Stimulated activated CD4-positive, alpha-beta T cell treated with anti-CD3 and anti-CD28 coated beads, Interleukin-4, amount 100 ng/mL, for 24 hours (primary cell): Measurements from ENCODE around the gene PAPOLG.
"Not testable (repeated sequence)": the region's sequence is repeated elsewhere in the genome, so short reads cannot be mapped to it uniquely, and the experiment has no call there.

Experiments
- DNase-seq: peaks from one replicate; pipeline ENCODE4 v3.0.0-alpha.2; 2020

The PAPOLG gene

DNA sequence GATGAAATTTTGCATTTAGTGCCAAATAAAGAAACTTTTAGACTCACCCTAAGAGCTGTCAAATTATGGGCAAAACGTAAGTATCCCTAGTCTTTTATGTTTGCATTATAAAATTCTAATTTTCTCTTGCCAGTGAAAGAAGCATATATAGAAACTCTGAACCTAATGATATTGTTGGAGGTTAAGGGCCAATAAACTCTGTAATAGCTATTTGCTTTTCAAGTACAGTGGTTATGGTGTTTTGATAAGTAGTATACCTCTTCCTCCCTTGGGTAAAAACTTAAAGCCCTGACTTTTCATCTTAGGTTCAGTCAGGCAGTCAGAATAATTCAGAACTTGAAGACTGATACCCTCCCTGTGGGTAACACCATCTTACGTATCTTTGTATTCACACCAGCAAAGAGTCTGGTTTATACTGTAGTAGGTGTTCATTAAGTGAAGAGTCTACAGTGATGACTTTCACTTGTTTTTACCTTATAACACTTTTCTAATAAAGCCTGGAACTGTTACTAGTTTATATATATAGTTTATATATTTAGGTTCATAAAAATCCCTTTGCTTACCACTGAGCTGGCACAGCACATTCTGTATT lies 19.1 kb downstream of the PAPOLG start:
- no peak for DNase-seq

DNA sequence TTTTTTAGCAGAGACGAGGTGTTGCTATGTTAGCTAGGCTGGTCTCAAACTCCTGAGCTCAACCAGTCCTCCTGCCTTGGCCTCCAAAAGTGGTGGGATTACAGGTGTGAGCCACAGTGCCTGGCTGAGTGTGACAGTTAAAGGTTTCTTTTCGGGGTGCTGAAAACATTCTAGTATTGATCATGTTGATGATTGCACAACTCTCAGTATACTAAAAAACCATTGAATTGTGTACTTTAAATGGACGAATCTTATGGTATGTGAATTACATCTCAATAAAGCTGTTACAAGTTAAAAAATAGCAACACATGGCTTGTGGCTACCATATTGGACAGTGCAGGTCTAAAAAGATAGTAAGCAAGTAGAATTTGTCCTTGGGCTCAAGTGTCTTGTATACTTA lies 22.3 kb downstream of the PAPOLG start:
- no peak for DNase-seq

DNA sequence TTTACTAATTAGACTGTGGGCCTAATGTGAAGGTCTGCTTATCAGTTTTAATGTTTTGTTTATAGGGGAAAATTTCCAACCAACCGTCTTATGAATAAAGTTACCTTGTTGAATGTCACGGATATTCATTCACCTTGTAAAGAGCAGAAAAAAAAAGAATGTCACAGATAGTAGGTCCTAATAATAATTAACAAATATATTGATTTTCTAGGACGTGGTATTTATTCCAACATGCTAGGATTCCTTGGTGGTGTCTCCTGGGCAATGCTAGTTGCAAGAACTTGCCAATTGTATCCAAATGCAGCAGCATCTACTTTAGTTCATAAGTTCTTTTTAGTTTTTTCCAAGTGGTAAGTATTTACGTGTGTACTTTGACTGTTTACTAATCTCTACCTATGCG lies 23.4 kb downstream of the PAPOLG start:
- no peak for DNase-seq

DNA sequence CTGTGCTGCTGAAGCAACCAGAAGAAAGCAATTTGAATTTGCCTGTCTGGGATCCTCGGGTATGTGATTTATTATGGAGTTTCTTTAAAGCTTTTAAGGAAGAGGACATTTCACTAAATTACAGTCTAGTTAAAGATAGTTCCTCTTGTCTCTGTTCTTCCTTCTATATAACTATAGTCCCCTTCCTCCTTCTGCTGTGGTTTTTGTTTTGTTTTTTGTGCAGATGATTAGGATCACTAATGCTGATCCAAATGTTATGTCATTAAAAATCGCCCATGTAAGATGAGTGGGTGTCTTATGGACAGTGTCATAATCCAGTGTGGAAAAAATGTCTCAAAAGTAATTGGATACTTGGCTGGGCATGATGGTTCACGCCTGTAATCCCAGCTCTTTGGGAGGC lies 24.7 kb downstream of the PAPOLG start:
- no peak for DNase-seq

DNA sequence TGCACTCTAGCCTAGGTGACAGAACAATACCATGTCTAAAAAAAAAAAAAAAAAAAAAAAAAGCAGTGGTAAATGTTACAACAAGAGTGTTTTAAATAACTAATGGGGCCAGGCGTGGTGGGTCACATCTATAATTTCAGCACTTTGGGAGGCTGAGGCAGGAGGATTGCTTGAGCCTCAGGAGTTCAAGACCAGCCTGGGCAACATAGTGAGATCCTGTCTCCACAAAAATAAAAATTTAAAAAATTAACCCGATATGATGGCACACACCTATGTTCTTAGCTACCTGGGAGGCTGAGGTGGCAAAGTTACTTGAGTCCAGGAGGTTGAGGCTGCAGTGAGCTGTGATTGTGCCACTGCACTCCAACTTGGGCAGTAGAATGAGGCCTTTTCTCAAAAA lies 37.1 kb downstream of the PAPOLG start:
- DNase-seq: no peak

DNA sequence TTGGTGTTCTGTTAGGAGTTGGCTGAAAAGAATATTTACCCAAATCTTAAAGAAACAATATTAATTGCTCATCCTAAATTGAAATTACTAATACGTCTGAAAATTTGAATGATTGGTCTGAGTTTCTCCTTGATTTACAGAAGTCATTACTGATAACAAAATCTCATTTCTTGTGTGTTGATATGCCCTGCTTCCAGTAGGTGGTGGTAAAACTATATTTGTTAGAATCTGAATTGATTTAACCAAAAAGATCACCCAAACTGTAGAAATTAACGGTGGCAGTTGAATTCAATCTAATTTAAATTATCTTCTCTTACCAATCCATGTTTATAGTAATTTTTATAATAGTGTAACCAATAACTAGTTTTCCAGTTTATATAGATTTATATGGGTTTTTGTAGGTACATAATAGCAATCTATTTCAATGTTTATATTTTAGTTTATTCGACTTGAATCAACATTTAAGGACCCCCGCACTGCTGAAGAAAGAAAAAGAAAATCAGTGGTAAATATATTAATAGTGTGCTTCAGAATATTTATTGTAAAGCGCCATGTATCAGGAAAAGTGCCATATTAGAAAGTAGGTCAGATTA lies 38.3 kb downstream of the PAPOLG start:
- DNase-seq: no peak

DNA sequence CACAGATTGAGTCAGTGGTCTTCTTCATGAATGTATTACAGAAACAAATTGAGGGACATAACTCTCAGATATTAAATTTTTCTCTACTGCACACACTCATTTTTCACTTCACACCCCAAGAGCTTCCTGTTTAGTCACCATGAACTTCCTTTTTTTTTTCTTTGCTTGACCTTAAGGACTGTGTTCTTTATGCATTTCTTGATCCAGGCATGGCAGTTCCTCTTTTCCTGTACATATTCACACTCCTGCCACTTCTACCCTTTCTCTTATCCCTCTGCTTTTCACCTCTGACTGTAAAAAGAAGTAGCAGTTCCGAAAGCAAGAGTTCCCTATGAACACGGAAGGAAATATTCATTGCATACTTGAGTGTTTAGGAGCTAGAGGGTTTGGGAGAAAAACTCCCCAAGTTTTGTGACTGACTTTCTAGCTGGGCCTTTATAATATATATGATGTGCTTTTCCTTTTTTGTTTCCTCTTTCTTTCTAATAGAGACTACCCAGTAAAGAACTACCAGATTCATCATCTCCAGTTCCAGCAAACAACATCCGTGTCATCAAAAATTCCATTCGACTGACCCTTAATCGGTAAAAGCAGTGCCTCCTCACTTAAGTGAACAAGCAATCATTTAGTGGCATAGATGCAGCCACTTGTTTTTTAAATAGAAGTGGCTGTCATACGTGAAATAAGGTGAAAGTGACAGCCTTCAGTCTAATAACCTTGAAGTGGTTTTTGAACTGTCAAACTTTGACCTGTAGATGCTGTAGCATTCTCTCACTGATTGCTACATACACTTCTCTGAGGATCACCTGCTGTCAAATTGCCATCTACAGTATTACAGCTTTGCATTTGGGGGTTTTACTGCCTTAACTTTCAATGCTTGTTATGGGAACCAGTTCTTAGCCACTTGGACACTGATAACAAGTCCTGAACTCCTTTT lies 40.8 kb downstream of the PAPOLG start:
- DNase-seq: no peak

DNA sequence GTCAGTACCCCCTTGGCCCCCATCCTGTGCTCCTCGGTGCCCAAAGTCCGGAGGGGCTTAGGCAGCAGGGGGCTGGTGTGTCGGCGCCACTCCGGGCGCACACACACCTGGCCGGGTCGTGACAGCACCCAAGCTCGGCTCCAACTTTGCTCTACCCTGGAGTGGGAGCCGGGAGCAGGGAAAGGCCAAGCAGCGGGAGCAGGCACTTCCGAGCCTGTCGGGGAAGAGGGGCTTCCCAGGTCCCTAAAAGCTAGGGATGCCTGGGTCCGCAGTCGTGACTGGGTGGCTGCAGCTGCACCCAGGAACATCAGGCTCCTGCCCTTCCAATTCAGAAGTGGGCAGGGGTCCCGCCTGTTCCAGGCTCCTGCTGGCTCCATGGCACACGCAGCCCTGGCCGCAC lies 48.4 kb downstream of the PAPOLG start:
- no peak for DNase-seq

DNA sequence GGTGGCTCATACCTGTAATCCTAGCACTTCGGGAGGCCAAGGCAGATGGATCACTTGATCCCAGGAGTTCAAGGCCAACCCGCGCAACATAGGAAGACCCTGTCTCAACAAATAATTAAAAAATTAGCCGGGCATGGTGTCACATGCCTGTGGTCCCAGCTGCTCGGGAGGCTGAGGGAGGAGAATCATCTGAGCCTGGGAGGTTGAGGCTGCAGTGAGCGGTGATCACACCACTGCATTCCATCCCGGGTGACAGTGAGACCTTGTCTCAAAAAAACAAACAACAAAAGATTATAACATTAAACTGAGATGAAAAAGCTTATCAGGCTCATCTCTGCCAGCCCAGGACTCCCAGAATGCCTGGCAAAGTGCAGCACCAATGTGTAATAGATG lies 50.5 kb downstream of the PAPOLG start:
- DNase-seq: no peak

DNA sequence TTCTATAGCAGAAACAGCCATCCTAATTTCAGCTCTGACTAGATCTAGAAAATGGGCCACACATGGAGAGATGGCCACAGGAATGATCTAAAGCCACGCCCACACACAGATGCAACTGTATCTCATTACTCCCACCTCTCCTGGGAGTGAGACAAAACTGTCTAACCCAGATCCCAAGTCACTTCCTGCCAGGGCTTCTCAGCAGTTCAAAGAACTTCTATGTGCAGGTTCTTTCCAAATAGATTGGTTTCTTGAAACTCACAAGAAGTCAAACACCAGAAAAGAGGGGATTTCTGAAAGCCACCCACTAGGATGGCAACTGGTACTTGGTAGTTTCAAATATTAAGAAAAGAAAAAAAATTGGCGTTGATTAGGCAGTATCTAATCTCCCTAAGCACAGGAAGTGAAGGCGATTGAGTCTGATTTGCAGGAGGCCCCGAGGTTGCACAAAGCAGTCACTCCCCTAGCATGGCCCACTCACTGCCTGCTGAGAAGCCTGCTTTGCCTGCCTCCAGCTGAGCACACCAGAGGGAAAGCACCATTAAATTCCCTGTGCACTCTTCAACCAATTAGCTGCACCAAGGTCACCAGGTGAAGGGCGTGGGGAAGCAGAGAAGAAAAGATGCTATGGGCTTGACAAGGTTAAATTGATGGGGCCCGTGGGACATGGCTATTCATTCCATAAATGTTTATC lies 51.1 kb downstream of the PAPOLG start:
- DNase-seq: peak; percentile 76

DNA sequence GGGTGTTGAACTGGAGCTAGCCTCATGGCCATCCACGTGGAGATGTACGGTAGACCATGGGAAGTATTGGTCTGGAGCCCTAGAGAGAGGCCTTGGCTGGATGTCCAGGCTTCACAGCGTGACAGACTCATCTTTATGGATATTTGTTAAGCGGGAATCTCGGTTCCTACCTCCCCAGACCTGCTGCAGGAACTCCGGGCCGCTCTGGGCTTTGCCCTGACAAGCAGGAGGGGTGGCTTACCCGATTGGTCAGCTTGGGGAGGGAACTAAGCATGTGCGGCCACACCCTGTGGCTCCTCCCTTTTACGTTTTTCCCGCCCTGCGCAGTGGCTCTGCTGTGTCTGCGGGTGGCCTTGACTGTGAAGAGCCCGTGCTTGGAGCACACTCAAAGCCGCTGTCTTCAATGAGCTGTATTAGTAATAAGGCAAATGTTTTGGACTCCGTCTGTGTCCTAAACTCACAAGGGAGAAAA lies 52.3 kb downstream of the PAPOLG start:
- DNase-seq: no peak

DNA sequence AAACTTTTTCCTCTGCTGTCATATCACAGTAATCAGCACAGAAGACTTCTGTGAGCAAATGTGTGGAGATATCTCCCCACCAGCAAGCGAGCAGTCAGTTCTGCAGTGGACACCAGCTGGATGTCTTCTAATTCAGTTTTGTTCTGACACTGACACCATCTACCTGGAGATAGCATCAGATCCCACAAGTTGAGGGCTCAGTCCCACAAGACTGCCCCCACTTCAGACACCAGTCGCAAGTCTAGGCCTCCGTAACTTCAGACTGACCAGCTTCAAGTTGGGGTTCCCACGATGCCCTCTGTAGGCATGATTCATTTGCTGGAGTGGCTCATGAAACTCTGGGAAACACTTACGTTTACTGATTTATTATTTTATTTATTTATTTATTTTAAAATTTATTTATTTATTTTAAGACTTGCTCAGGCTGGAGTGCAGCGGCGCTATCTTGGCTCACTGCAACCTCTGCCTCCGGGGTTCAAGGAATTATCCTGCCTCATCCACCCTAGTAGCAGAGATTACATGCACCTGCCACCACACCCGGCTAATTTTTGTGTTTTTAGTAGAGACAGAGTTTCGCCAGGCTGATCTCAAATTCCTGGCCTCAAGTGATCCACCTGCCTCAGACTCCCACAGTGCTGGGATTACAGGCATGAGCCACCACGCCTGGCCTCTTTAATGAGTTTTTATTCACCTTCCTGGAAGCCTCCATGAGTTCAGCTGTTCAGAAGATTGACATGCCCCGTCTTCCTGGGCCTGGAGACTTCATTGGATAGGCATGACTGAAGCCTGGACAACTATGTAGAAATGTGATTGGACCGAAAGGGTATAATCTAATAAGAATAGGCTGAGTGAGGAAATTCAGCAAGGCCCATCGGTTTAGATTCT lies 55.7 kb downstream of the PAPOLG start:
- DNase-seq: no peak

DNA sequence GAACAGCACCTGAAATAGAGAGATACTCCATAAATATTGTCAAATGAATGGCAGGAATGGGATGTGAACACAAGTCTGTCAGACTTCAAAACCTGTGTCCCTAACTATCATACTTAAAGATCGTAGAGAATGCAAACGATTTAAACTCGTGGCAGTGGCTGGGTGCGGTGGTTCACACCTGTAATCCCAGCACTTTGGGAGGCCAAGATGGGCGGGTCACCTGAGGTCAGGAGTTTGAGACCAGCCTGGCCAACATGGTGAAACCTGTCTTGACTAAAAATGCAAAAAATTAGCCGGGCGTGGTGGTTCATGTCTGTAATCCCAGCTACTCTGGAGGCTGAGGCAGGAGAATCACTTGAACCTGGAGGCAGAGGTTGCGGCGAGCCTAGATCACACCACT lies 61.1 kb downstream of the PAPOLG start:
- not testable (repeated sequence) for DNase-seq

DNA sequence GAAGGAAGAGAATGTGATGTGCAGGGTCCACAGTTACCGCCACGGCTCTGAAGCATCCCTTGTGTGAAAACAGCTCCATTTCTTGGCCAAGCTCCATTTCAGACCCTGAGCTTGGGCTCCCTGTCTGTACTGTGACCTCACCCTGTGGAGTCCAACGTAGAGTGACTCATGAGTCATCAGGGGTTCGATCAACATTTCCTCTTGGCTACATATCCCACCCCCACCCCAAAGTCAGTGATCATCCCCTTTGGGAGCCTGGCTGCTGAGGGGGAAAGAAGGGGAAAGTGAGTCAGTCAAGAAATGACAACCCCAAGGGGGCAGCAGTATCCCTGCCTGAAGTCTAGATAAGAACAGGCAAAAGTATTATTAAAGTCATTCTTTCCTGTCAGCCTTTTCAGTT lies 62.2 kb downstream of the PAPOLG start:
- peak; percentile 63 for DNase-seq

DNA sequence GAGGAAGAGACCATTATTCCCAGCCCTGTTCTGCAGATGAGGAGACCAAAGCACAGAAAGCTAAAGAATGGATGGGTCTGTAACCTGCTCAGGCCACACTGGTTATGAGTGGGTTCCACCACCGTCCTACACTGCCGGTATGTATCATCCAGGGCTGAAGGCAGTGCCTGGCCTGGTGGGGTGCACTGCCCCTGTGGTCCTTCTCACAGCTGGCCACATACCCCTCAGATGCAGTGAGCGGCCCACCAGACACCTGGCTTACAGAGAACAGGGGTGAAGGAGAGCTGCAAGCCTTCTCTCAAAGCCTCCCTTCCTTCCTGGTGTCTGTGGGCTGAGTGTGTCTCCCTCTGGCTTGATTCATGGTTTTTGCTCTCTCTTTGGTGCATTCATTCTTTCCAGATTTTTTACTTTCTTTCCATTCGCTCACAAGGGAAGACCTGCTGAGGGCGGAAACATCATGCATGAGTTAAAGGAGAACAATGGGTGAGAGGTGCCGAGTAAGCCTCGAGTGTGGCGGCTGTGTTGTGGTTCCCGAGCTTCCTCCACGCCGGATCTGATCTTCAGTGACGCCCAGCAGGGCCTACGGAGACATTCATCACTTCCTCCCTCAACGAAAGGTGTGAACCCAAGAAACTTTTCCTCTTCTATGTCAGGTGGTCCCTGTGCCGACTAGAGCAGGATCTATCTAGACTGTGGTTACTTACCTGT lies 63.2 kb downstream of the PAPOLG start:
- DNase-seq: peak; percentile 85

DNA sequence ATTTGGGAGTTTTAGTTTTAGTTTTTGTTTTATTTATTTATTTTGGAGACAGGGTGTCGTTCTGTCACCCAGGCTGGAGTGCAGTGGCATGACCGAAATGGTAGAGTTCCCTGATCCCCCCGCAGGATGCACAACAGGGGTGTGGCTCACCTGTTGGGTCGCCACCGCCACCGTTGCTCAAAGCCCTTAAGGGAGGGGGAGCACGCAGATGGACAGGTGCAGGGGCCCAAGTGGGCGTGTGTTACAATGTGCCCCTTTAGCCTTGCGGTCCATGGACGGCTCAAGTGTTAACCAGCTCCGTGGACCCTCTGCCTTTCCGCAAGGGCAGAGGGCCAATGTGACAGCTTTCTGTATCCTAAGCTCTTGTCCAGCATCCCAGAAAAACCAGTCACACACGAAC lies 63.9 kb downstream of the PAPOLG start:
- DNase-seq: no peak

DNA sequence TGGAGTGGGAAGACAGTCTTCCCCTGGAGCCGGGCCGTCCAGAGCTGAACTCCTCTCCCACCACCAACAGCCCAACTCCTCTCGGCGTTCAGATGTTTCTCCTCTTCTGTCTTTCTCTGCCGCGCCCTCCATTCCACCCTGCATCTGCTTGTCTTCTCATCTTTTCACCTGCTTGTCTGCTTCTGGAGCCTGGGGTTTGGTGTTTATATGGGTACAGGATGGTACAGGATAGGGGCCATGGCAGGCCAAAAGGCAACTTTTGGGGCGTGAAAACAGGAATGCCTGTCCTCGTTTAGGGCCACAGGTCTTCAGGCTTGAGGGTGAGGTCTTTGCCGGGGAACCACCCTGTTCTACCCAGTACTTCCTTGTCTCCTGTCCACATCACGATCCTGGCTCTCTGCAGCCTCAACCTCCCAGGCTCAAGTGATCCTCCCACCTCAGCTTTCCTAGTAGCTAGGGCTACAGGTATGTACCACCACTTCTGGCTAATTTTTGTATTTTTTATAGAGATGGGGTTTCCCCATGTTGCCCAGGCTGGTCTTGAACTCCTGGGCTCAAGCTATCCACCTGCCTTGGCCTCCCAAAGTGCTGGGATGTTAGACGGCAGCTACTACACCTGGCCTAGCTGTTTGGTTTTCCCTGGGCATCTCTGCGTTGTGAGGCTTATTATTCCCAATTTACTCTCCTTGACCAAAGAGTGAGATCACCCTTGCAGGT lies 64.5 kb downstream of the PAPOLG start:
- DNase-seq: no peak

DNA sequence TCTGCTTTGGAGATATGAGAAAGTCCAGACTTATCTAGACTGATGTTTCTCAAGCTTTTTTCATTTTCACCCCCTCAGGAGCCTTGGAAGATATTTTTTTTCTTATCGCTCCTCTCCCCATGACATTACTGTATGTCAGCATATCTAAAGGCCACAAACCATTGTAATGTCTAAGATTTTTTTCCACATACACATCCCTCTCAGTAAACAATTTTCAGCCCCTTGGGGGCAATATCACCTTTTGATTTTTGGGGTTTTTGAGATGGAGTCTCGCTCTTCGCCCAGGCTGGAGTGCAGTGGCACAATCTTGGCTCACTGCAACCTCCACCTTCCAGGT lies 65.0 kb downstream of the PAPOLG start:
- no peak for DNase-seq

DNA sequence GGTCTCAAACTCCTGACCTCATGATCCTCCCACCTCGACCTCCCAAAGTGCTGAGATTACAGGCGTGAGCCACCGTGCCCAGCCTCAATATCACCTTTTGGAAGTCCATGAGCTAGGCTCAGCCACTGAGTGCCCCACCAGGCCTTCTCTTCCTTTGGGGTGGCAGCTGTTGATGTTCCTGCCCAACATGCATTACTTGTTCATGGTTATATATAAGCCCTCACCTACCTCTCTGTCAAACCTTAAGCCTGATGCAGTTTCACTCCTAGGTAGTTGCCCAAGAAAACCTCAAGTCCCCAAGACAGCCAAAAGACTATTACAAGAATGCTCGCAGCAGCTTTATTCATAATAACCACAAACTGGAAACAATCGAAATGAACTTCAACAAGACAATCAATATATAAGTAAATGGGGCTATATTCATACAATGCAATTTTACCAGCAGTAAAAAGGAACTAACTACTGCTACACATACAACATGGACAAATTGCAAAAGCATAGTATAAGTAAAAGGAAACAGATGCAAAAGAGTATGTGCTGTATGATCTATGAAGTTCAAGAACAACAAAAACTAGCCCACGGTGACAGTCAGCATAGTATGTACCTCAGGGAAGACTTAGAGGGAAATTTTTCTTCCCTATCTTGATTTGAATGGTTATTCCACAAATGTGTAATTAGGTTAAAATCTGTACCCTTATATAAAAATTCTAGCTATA lies 65.7 kb downstream of the PAPOLG start:
- no peak for DNase-seq

DNA sequence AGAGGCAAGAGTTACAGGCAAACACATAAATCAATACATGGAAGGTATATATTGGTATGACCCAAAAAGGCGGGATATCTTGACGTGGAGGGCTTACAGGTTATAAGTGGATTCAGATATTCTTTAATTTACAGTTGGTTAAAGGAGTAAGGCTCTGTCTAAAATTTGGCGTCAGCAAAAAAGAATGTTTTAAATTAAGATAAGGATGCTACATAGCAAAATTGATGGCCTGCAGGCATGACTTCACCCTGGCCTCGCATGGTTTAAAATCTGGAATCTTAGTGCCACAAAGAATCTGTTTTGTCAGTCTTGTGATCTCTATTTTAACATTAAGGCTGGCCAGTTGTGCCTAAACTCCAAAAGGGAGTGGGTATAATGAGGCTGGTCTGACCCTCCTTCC lies 66.9 kb downstream of the PAPOLG start:
- no peak for DNase-seq
